ENCODE data around the gene TMPRSS7. TPM values are rescaled to one million over a fixed set of nuclear protein-coding genes. Genes with fewer than 3 reads are reported as not detected.
A peak's percentile ranks its signal among the peaks of the same experiment; 100 is the strongest.

TMPRSS7 gene, protein sequence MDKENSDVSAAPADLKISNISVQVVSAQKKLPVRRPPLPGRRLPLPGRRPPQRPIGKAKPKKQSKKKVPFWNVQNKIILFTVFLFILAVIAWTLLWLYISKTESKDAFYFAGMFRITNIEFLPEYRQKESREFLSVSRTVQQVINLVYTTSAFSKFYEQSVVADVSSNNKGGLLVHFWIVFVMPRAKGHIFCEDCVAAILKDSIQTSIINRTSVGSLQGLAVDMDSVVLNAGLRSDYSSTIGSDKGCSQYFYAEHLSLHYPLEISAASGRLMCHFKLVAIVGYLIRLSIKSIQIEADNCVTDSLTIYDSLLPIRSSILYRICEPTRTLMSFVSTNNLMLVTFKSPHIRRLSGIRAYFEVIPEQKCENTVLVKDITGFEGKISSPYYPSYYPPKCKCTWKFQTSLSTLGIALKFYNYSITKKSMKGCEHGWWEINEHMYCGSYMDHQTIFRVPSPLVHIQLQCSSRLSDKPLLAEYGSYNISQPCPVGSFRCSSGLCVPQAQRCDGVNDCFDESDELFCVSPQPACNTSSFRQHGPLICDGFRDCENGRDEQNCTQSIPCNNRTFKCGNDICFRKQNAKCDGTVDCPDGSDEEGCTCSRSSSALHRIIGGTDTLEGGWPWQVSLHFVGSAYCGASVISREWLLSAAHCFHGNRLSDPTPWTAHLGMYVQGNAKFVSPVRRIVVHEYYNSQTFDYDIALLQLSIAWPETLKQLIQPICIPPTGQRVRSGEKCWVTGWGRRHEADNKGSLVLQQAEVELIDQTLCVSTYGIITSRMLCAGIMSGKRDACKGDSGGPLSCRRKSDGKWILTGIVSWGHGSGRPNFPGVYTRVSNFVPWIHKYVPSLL
- total RNA-seq (2014; rRNA removed; shearing (Covaris generic)), result not detected in 2 replicates

DNA sequence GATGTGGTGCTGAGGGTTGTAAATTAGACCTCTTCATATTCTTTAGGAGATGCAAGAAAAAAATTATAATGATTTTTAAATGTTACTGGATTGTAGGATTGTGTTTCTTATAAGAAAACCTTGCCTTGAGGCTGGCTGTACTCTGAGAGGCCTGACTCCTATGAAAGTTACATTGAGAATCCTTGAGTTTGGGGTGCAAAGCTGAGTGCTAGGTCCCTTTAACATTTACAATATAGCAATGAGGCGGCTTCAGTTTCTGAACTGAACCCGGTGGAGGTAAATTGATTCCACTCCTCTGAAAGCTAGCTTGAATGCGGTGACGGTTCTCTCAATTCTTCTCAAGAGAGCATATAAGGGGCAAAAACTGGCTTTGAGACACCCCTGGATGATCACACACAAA is at the start of gene TMPRSS7:
Gene TMPRSS7, plus strand, starts transcription at position 301 of the 400 bp plus-strand sequence. CDS start 110 bp downstream, outside the sequence.
- no peak for DNase-seq (ENCODE audit: low read depth)

DNA sequence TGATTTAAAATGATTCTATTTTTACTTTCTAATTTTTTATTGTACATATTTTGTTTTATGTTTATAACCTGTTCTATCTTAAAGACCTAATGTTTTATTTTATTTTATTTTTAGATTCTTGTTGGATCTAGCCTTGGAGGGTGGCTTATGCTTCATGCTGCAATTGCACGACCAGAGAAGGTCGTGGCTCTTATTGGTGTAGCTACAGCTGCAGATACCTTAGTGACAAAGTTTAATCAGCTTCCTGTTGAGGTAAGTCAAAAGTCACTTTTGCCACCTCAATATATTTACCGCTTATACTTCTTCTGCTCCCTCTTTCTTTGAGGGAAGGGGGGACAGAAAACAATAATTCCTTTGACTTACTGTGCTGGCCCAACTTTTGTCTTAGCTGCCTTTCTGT is 47.7 kb upstream of the TMPRSS7 start:
- DNase-seq (ENCODE audit: low read depth), result no peak

DNA sequence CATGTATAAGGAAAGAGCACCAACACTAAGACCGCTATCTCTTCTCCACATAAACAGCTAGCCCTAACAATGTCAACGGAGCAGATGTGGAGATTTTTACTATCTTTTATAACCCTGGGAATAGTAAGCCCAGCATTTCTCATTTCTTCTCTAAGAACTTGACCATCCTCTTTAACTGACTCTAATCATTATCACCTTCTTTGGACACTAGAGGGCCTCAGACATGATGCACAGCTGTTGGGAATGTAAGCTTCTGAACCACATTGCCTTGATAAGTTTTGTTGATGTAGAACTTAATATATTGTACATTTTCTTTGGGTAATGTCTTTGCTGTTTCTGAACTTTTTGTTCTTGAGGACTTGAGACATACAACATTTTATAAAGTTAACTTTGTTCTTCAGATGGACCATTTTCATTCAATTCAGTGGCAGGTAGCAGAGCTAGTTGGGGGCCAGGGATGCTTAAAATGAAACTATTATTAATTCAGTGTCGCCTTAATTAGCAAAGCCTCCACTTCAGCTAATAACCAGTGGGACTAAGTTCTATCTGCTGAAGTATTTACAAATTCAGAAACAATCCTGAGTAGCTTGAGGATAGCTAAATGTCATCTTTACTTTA is 45.4 kb upstream of the TMPRSS7 start:
- DNase-seq (ENCODE audit: low read depth), result peak; percentile 67

DNA sequence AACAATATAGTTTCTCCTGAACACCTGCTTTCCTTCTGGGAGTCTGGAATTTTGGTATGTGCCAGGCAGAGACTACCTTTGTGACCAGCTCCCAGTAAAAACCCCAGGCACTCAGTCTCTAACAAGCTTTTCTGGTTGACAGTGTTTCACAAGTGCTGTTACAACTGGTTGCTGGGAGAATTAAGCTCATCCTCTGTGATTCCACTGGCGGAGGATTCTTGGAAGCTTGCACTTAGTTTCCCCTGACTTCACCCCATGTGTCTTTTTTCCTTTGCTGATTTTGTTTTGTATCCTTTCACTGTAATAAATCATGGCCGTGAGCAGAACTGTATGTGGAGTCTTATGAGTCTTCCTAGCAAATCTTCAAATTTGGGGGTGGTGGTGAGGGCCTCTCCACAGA is 41.5 kb upstream of the TMPRSS7 start:
- DNase-seq (ENCODE audit: low read depth), result no peak

DNA sequence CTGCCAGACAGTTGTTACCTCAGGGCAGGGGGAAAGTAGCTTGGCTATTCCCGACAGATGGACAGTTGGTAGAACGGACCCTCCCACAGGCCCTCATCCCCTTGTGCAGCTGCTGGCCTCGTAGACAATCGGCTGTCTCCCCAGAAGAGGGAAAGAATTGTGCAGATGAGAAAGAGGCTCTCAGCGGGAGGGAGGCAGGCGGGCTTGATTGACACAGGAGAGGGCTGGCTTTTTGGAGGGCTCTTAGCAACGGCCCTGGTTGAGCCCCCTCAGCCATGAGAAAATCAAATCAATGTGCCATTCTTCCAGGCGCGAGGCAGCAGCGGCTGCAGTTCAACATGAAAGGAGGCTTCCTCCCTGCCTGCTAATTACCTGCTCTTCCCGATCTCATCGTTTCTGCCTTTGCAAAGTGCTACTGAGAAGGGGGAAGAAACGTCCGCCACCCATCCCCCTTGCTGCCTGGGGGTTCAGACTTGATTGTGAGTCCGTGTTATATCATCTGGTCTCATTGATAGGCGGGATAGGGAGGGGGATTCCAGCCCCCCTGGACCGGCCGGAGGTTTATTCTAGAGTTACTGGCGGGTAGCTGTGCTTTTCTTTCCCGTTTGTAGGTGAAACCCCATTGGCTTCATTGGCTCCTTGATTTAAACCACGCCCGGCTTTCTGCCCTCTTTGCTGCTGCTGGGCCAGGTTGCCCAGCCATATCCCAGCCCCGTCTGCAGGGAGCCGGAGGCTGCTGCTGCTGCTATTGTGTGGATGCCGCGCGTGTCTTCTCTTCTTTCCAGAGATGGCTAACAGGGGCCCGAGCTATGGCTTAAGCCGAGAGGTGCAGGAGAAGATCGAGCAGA is 35.7 kb upstream of the TMPRSS7 start, which contains the start of gene TAGLN3:
Gene TAGLN3, plus strand, starts transcription at position 287 of the 848 bp plus-strand sequence. Its CDS starts 501 bp downstream, at position 788.
- DNase-seq (ENCODE audit: low read depth), result peak; percentile 36

DNA sequence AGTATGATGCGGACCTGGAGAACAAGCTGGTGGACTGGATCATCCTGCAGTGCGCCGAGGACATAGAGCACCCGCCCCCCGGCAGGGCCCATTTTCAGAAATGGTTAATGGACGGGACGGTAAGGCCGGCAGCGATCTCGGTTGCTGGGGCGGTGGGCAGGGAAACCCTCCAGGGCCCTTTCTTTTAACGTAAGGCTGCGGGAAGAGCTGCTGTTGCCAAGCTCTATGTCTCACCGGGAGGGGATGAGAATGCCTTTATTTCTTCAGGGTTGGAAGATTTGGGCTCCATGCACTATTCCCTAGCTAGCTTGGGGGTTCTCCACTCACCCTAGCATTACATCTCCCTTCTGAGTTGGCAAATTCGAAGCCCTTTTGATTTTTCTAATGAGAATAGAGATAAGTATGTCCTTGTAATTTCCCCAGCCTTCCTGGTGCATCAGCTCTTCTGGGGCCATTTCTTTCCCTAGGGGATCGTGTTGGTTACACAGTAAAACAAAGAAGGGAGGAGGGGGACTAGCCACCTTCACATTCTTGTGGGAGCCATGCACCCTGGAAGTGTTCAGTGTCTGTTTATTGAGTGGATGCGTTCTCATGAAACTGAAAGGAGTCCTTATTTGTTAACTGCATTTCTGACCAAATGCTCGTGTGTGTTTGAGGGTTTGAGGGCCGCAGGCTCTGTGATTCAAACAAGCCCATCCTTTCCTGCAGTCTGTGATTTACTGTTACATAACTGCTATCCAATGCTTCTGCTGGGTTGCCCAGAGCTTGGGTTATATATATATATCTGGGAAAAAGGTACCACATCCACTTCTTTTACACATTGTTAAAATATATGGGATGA is 34.8 kb upstream of the TMPRSS7 start:
- DNase-seq (ENCODE audit: low read depth), result no peak

DNA sequence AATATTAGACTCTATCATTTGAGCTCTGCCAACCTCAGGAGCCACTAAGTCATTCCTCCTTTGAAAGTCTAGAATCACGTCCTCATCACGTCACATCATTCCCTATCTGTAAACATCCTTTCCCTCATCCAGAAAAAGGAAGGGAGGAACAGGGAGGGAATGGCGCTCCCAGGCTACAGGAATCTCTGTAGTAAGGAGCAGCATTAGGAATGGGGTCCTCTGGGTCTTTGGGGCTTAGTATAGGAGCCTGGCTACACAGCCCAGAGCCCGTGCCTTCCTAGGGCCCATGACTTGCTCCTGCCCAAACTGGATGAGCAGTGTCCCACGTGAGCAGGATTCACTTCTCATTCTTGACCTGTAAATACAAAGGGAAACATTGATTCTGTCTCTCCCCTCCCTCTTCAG is 34.2 kb upstream of the TMPRSS7 start:
- DNase-seq (ENCODE audit: low read depth), result no peak

DNA sequence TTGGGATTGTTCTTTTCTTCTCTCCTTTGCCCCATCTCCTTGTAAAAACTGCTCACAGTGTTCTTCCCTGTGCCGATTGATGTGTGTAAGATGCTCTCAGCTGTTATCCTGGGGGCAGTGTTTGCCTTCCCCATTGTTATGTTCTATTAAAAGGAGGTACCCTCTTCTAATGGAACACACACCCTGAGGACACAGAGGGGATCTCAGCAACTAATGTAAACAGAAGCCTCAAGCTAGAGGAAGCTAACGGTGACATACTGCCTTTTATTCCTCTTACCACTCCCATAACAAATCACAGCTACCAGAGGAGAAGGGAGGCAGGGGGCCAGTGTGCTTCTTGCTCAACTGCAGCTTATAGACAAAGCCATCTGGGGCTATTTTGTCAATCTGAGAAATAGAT is 33.6 kb upstream of the TMPRSS7 start:
- DNase-seq (ENCODE audit: low read depth), result no peak

DNA sequence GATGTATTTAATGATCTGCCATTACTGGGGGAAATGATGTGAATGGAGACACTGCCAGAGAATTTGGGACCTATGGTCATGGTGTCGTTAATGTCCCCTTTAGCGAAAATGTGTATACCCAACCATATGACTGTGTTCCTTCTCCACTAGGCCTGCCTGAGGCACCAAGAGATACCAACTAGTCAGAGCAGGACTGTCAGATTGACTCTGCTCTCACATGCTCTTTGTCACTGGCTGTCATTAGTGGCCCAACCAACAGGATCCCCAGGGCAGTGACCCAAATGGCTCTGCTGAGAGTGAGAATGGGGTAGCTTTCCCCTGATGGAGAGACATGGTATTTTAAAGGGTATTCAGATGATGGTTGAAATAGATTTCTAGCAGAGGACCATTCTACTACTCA is 33.0 kb upstream of the TMPRSS7 start:
- no peak for DNase-seq (ENCODE audit: low read depth)

DNA sequence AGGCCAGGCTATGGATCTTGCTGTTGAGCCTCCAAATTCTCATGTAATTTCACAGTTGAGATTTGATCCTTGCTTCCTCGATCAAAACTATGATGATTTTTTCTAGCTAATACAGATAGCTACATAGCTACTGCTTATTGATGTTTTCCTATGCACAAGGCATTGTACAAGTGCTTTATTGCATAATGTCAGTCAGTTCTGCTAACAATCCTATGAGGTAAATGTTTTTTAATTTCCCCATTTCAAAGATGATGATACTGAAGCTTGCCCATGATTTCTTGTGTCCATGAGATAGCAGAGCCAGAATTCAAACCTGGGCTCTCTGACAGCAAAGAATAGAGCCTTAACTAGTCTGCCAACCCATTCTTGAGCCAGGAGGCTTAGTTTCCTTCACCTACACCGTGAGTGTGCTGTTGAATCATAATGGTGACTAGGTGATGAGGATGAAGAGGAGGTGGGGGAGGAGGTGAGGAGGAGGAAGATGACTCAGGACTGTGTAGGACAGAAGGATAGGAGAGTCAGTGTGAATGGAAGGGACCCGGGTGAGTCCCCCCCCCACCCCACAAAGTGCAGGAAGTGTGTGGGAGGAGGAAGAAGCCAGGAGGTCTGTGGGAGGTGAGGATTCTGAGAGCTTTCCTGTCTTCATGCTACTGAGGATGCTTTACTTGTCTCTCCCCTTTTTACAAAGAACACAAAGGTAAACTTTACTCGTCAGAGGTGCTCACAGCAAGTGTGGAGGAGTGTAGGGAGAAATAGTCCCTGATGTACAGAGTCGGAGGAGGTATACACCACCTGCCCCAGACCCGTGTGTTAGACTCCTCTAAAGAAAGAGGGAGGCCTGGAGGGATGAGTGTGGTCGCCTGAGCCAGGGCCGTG is 32.2 kb upstream of the TMPRSS7 start:
- DNase-seq (ENCODE audit: low read depth), result peak; percentile 17

DNA sequence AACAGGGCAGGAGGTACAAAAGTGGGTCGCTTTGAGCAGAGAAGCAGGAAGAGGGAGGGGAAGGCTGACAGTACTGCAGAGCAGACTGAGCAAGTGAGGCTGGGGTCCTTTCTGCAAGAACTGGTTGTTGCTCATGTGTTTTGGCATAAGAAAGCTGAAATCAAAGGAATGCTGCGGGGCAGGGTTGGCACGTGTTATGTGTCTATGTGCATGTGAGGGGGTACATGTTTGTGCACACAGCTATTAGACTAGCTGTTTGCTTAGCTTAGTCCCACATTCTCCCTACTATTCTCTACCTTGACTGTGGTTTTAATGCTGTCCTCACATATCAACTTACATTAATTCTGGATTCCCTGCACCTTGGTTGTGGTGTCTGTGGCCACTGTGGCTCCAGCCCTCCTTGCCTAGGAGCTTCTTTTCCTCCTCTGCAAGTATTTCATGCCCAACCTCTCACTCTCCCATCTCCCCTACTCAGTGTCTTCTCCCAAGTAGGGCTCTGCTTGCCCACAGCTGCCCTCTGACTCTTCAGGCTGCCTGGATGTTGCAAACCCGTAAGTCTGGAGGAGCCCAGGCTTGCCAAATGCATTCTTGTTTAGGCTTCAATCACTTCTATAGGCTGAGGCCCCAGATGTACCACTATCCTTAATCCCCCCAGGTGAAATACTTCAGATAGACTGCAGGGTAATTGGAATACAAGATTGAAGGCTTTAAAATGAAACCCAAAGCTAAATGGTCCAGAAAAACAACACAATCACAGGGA is 31.0 kb upstream of the TMPRSS7 start:
- DNase-seq (ENCODE audit: low read depth), result no peak

DNA sequence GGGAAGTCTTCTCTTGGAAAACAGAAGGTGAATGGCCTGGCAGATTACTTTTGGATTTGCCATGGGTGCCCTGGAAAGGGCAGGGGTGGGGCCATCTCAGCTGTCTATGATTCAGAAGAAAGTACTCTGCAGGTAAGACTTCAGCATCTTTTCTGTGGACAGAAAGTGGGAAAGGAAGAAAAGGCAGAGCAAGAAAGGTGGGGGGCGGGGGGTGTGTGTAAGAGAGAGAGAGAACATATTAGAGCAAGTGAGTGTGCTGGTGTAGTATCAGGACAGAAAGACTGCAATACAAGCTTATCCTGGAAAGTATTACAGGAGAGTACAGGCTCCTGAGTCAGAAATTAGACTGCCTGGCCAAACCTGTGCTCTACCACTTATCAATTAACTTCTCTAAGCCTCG is 30.3 kb upstream of the TMPRSS7 start:
- no peak for DNase-seq (ENCODE audit: low read depth)

DNA sequence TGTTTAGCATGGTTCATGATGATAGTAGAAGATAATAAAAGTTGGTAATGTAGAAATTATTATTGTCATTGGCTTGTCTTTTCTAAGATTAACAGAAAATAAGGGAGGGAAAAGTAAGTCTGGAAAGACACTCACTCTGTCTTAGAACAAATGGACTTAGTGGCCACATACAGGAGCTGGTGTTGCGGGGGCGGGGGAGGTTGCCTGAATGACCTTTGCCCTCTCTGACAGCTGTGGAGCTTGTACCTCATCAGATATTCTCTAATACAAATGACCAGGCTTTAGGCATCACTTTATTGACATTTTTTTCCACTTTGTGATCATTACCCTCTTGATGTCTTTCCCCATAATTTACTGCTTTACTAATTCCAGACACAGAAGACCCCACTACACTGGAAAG is 29.9 kb upstream of the TMPRSS7 start:
- DNase-seq (ENCODE audit: low read depth), result no peak

DNA sequence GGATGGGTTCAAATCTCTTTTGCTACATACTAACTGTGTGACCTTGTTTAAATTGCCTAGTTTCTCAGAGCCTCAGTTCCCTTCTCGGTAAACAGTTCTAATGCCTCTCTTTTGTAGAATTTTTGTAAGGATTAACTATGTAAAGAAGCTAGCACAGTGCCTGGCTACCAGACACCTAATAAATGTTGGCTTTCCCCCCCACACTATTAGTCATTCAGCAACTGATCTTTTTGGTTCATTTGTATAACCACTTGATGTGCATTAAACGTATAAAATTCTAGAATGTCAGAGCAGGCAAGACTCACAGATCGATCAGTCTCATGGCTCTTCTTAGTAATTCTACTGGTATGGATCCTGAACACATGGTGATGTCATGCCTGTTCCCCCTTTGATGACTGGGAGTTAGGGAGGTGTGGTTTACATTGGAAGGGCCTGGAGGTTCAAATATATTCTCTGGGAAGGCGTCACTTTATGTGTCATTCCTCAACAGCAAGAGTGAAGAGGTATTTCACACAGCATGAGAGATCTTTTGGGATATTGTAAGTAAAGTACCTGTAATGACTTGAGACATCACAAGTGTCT is 29.4 kb upstream of the TMPRSS7 start:
- peak; percentile 8 for DNase-seq (ENCODE audit: low read depth)

DNA sequence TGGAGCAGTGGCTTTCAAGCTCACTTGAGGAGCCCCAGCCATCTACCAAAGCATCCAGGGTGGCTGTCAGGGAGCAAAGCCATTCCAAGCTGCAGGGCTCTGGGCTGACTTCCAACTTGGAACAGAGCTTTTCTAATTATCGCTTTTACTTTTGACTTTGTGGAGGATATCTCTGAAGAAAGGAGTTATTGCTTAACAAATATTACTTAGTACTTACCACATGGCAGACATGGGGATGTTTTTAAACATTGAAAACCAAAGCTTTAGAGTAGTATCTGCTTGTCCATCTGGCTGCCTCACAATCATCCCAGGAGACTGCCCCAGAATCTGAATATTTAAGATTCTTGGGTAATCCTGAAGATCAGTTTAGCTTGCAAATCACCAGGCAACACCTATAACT is 26.9 kb upstream of the TMPRSS7 start:
- peak; percentile 28 for DNase-seq (ENCODE audit: low read depth)

DNA sequence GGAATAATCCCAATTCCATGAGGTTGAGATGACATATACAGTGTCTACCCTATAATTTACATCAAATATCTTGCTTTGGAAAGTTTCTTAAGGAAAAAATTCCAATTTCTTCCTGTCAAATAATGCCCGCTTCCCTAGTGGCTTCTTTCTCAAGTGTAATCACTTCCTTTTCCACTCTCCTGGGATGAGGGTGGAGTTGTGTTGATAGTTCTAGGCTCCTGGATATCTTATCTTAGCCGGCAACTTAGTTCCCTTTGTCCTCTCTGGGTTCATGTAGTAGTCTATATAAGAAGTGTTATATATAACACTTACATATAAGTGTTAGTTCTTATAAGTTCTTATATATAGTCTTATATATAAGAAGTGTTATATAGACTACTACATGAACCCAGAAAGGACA is 24.9 kb upstream of the TMPRSS7 start:
- no peak for DNase-seq (ENCODE audit: low read depth)

DNA sequence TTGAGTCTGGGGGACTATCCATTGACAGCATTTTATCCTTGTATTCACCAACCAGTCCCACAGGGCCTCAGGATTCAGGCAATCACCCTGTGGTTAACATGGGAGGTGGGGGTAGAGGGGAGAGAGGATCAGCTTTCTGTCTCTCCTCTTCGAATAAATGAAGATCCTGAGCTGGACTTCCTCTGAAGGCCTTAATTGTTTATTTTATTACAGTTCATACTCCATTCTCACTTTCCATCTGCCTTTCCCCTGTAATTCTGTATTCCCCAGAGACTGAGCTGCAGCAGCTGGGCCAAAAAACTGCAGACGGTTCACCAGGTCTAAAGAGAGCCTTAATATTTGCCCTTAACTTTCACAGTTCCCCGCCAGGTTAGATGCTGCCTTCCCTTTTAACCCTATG is 23.9 kb upstream of the TMPRSS7 start:
- DNase-seq (ENCODE audit: low read depth), result no peak

DNA sequence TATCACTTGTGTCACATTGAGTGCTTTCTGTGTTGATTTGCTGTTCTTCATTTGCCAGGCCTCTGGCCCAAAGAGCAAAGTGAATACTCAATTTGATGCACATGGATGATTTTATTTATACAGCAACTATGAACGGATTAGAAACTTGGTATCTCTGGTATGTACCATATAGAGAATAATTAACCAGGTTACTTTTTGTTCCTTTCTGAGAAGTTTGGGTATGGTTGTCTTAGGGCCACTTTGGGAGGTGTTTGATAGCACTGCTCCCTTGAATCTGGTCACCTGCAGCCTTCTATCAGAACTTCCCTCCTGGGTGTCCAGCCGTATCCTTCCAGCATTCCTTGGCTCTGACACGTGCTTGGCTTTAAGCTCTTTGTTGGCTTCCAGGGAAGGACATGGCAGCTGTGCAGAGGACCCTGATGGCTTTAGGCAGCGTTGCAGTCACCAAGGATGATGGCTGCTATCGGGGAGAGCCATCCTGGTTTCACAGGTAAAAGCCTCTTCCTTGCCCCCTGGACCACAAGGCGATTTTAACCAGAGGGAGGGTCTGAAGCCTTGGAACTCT is 23.1 kb upstream of the TMPRSS7 start:
- DNase-seq (ENCODE audit: low read depth), result no peak

Measured in RPMI7951 (cell line).